H7 (cell line): ENCODE results near the gene FAM181A. TPM values are rescaled to one million over a fixed set of nuclear protein-coding genes. Genes with fewer than 3 reads are reported as not detected.

Experiments used
- DNase-seq: peaks from one replicate; pipeline ENCODE4 v3.0.0; 2012
- H3K27me3 ChIP-seq: 2 replicates; pipeline ENCODE4 v1.6.0; 2011; ENCODE audit warnings: mild to moderate bottlenecking, low read length; ENCODE audit not compliant: control insufficient read depth, insufficient read depth
- H3K36me3 ChIP-seq: replicated peaks from 2 replicates; pipeline ENCODE4 v1.5.1; 2011; ENCODE audit warnings: low read length; ENCODE audit not compliant: control insufficient read depth, insufficient read depth
- H3K4me3 ChIP-seq: 2 replicates; pipeline ENCODE4 v1.5.1; 2011; ENCODE audit warnings: low read depth, mild to moderate bottlenecking, control low read depth, low read length, moderate library complexity; ENCODE audit not compliant: insufficient read depth
- total RNA-seq: library from RNA; depleted of rRNA; stranded (reverse); fragments of >200 nt; shearing (Covaris generic); gene quantifications from 2 replicates; pipeline ENCODE4 v1.2.3, GENCODE V29; 2014

The FAM181A gene
- total RNA-seq, 1 experiment from 2014 or later: not detected

DNA sequence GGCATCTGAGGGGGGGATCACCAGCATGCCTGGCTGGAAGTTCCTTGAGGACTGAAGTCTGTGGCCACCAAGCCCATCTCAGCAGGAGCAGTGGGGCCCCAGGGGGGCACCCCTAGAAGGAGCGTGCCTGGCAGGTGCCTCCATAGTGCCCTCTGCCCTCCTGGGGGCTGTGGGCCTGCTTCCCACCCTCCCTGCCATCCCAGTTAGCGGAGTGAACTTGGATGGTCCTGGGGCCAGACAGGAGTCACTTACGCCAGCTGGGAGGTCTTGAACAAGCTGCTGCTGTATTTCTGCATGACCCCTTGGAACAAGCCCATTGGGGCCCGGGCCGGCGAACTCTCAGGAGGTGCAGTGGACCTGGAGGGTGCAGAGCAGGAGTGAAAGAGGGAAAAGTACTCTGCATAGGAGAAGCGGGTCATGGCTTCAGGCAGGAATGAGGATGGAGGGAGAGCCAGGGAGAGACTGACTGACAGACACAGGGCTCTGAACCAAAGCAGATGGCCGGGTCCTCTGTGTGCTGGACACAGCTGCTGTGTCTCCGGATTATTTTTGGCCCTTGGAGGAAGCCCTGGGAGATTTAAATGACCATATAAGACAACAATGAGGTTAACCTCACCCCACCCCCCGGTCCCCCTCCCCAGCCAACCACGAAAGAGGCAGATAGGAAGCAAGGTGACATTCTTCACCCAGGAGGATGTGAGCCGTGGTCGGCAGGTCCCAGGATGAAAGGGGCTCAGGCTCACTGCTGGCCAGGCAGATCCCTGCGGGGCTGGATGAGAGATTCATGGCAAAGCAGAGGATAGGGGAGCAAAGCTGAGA lies 29.6 kb downstream of the FAM181A start:
- no peak overlapping the region for H3K4me3 ChIP-seq
- no peaks in the 10 kb centered on the region for H3K36me3 ChIP-seq
- no peaks in the 10 kb centered on the region for H3K27me3 ChIP-seq

GRCh38 chr14:93957333-93957710 lies 30.2 kb downstream of the FAM181A start:
- H3K36me3 ChIP-seq: no peaks in the 10 kb centered on the region
- no peak for DNase-seq
- no peaks in the 10 kb centered on the region for H3K27me3 ChIP-seq
- no peak overlapping the region for H3K4me3 ChIP-seq

More for the DNA sequence above, 29.6 kb downstream of the FAM181A start:
- DNase-seq: peak; percentile 50

DNA sequence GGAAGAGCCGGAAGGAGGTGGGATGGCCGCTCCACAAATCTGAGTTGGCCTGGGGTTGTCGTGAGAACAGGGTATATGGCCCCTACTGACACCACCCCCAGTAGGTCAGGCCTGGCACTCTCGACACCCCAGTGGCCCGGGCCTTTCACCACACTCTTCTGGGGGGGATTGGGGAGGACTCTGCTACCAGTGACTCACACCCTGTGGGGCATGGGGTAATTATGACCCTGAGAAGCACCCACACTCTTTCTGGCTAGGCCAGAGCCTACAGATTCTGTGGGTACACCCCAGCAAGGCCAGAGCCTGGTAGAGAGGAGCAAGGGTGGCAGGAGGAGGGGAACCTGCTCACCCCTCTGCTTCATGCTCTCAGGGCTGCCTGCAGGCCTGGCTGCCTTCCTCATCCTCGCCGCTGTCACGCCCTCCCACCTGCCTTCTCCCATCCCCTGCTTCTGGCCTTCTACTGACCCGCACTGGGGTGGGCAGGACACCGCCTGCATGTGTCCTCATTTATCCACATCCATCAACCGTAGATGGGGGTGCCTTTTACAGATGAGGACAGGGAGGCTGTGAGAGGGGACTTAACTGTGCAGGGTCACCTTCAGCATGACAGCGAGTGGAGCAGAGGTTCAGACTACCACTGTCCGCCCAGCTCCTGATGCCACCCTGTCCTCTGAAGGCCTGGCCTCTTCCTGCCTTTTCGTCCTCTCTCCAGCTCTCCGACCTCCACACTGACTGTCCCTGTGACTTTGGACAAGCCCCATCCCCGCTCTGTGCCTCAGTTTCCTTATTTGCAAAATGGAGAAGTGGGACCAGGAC lies 30.8 kb downstream of the FAM181A start:
- Histone ChIP-seq H3K36me3 (no peaks in the 10 kb centered on the region), H3K27me3 (no peaks in the 10 kb centered on the region), H3K4me3 (no peak overlapping the region)
- no peak for DNase-seq

- Histone ChIP-seq H3K36me3 (no peaks in the 10 kb centered on the region), H3K4me3 (no peak overlapping the region), H3K27me3 (no peaks in the 10 kb centered on the region)
- no peak for DNase-seq
Observed at GRCh38 chr14:93958567-93959238, 31.6 kb downstream of the FAM181A start.

GRCh38 chr14:93959239-93960107 lies 32.3 kb downstream of the FAM181A start:
- Histone ChIP-seq H3K27me3 (no peaks in the 10 kb centered on the region), H3K4me3 (no peak overlapping the region), H3K36me3 (no peaks in the 10 kb centered on the region)
- DNase-seq: peak; percentile 88

GRCh38 chr14:93960108-93960475 lies 32.9 kb downstream of the FAM181A start:
- DNase-seq: no peak
- H3K4me3 ChIP-seq: no peak overlapping the region

GRCh38 chr14:93960774-93961438 lies 33.8 kb downstream of the FAM181A start:
- H3K4me3 ChIP-seq: no peak overlapping the region
- no peaks in the 10 kb centered on the region for H3K36me3 ChIP-seq
- DNase-seq: no peak
- no peaks in the 10 kb centered on the region; the same call in 1 of the 2 replicates for H3K27me3 ChIP-seq

More at GRCh38 chr14:93960108-93960475, 32.9 kb downstream of the FAM181A start:
- Histone ChIP-seq H3K27me3 (no peaks in the 10 kb centered on the region), H3K36me3 (no peaks in the 10 kb centered on the region)

GRCh38 chr14:93961620-93962019 lies 34.5 kb downstream of the FAM181A start:
- no peak for DNase-seq
- Histone ChIP-seq H3K4me3 (no peak overlapping the region), H3K36me3 (no peaks in the 10 kb centered on the region), H3K27me3 (no peaks in the 10 kb centered on the region; the same call in 1 of the 2 replicates)

DNA sequence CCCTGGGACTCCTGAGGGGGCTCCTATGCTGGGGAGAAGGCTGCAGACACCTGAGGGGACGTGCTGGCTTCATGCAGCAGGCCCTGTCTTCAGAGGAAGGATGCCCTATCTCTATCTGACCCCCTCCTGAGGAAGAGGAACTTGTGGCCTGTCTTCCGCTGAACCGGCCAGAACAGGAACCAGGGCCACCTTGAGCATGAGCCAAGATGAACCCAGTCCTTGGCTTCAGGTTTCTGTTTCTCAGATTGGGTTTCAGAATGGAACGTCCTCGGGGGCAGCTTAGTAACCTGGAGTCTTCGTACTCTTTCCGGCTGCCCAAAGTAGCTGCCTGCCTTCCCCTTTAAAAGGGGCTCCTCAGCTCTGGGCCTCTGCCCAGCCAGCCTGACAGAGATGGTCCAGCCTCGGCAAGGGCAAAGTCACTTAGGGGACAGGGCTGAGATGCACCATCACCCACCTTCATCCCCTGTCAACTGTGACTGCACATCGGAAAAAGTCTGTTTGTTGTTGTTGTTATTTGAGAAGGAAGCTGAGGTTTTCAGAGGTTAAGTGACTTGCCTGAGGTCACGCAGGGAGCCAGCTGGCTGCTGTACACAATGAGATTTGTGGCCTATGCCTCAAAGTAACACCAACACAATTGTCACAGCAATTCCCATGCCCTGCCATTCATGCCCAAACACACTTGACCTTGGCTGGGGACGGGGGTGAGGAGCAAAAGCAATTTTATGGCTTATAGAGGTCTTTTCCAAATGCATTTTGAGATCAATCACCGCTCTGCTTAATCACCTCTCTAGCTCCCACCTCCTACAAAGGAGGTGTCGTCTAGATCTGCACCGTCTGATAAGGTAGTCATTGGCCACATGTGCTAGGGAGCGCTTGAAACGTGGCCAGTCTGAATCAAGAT lies 35.8 kb downstream of the FAM181A start:
- Histone ChIP-seq H3K4me3 (no peak overlapping the region), H3K27me3 (no peaks in the 10 kb centered on the region; the same call in 1 of the 2 replicates), H3K36me3 (no peaks in the 10 kb centered on the region)
- no peak for DNase-seq

DNA sequence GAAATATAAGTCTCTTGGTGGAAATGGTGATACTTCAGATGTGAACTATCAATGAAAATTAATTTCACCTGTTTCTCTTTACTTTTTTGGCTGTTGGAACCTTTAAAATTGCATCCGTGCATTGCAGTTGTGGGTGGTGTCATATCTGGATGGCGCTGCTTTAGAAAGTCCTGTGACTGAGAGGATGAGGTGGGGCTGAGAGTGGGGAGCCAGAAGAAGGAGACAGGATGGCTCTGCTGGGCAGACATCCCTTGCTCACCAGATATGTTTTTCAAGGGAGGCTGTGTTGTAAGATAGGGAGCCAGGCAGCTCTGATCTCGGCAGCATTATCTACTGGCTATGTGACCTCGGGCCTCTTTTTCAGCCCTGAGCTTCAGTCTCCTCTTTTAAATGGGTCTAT lies 36.5 kb downstream of the FAM181A start:
- DNase-seq: no peak
- no peak overlapping the region for H3K4me3 ChIP-seq

GRCh38 chr14:93964281-93964680 lies 37.1 kb downstream of the FAM181A start:
- Histone ChIP-seq H3K27me3 (no peaks in the 10 kb centered on the region; the same call in 1 of the 2 replicates), H3K4me3 (no peak overlapping the region), H3K36me3 (no peaks in the 10 kb centered on the region)
- no peak for DNase-seq

More for the DNA sequence above, 36.5 kb downstream of the FAM181A start:
- Histone ChIP-seq H3K36me3 (no peaks in the 10 kb centered on the region), H3K27me3 (no peaks in the 10 kb centered on the region; the same call in 1 of the 2 replicates)

GRCh38 chr14:93964820-93965286 lies 37.7 kb downstream of the FAM181A start:
- H3K4me3 ChIP-seq: no peak overlapping the region
- H3K36me3 ChIP-seq: no peaks in the 10 kb centered on the region
- no peaks in the 10 kb centered on the region; the same call in 1 of the 2 replicates for H3K27me3 ChIP-seq
- no peak for DNase-seq
